HG02642 (cell line): ENCODE results near the gene DMTF1.
"Not testable (repeated sequence)": the region's sequence is repeated elsewhere in the genome, so short reads cannot be mapped to it uniquely, and the experiment has no call there.

Source experiments
- ATAC-seq: cut with Tn5 transposase; IDR thresholded peaks from one replicate; pipeline ENCODE4 v1.9.1; 2021; ENCODE audit warnings: mild to moderate bottlenecking; ENCODE audit not compliant: unreplicated experiment, poor library complexity

Gene DMTF1

DNA sequence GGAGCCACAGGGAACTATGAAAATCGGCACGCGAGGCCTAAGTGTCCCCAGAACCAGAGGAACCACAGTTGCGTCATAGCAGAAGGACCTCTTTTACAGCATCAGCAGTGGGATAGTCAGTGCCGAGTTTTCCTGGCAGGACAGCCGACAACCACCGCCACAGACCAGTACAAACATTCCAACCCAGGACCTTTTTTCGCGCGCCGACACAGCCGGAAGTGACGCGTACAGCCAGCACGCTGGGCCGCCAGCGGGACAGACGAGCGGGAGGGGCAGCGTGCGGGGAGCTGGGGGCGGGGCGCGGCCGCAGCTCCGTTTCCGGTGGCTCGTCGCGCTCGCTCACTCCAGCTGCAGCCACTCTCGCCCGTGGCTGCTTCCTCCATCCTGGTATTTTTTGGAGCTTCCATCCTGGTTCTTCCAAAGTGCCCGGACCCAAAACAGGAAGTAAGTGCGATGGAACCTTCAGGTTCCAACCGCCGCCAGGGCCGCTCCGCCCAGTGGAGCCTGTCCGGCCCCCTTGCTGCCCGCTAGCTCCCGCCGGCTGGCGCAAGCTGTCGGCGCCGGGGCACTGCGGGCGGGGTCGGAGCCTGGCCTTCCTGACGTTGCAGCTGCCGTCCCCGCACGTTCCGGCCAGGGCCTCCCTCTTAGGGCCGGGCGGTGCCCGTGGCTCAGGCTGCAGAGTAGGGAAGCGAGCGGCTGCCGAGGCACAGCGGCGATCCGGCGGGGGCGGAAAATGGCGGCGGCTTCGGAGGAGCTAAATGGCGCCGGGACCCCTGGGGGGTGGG, at the start of gene DMTF1:
Gene DMTF1, plus strand, starts transcription at position 342 of the 785 bp plus-strand sequence. CDS start 12,489 bp downstream, outside the sequence.
- peak; percentile 87 for ATAC-seq

- ATAC-seq = no peak
These were observed 46.9 kb upstream of the DMTF1 start for GRCh38 chr7:87105401-87105800.

DNA sequence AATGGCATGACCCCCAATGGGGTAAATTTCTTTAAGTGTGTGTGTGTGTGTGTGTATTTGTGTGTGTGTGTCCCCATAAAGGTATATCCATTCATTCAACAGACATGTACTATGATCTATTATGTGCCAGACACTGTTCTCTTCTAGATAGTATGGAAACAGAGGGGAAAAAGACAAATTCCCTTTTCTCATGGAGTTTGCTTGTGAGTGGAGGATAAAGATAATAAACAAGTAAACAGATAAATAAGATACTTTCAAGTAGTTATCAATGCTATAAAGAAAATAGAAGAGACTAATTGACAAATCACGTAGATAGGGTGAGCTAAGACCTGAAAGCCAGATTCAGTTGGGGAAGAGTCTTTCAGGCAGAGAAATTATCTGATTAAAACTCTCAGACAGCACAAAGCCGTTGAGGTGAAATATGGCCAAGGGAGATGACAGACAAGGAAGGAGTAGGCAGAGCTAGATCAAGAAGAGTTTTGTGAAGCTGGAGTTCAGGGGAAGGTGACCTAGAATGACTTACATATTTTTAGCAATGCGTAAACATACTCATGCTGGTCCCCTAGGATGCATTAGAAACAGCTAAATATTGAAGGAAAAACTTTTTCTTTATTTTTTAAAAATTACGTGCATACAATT, 45.2 kb upstream of the DMTF1 start:
- ATAC-seq = no peak

- ATAC-seq = no peak
These were observed 44.1 kb upstream of the DMTF1 start for GRCh38 chr7:87107949-87108776.

- ATAC-seq = no peak
These were observed 41.5 kb upstream of the DMTF1 start for GRCh38 chr7:87110778-87111177.

DNA sequence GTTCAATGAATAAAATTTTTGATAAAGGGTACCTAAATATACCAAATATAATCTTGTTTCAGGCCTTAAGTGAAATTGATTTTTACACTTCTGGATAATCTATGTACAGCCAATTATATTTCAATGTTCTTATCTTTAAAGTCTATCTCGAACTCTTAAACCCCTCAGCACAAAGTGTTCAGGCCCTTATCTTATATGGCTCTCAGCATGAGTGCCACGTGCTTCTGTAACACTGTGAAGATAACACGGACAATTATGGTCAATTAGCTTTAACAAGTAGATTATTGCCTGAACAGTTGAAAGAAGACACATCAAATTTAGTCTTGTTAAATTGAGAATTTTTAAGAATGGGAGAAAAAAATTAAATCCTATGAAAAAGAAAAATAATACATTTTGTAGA, 40.4 kb upstream of the DMTF1 start:
- no peak for ATAC-seq

DNA sequence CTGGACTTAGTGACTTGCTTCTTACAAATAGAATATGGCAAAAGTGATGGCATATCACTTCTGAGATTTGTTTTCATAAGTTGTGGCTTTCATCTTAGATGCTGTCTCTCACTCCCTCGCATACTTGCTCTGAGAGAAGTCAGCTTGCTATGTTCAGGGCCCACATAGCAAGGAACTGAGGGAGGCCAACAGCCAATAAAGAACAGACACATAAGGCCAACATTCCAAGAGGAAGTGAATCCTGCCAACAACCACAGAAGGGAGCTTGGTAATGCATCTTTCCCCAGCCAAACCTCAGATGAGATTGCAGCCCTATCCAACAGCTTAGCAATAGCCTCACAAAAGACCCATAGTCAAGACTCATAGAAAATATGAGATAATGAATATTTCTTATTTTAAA, 39.2 kb upstream of the DMTF1 start:
- no peak for ATAC-seq

DNA sequence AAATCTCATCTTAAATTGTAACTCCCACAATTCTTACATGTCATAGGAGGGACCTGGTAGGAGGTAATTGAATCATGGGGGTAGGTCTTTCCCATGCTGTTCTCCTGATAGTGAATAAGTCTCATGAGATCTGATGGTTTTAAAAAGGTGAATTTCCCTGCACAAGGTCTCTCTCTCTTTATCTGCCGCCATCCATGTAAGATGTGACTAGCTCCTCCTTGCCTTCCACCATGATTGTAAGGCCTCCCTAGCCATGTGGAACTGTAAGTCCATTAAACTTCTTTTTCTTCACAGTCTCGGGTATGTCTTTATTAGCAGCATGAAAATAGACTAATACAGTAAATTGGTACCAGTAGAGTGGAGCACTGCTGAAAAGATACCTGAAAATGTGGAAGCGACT, 38.3 kb upstream of the DMTF1 start:
- ATAC-seq = not testable (repeated sequence)

GRCh38 chr7:87115772-87116171, 36.5 kb upstream of the DMTF1 start:
- not testable (repeated sequence) for ATAC-seq

DNA sequence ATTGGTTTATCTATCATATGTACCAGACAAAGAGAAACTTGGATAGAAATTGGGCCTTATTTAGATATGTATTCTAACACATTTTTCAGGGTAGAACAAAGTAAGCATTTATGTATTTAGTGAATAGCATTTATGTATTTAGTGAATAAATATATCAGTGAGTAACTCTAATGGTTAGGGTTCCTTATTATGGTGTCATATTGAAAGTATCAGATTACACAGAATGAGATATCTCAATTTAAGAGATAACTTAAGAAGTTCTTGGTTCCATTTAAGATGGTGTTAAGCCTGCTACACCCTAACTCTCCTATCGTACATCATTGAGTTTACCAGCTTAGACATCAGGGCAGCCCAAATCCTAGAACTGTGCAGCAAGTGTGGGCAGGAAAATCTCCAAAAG, 35.9 kb upstream of the DMTF1 start:
- ATAC-seq = no peak

DNA sequence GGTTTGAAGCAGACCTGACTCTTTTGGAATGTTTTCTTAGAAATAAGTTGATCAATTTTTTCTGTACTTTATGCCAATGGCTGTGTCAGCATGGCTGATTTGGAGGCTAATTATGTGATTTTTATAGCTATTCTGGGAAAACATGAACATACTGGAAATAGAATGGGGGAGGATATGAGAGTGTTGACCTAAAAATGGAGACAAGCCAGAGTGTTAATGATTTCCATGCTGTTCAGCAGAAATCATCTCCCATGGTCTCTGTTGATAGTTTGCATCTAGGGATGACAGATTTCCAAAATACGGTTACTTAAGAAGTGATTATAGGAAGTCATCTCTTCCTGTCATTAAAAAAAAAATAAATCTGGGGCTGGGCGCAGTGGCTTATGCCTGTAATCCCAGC, 32.7 kb upstream of the DMTF1 start:
- no peak for ATAC-seq

DNA sequence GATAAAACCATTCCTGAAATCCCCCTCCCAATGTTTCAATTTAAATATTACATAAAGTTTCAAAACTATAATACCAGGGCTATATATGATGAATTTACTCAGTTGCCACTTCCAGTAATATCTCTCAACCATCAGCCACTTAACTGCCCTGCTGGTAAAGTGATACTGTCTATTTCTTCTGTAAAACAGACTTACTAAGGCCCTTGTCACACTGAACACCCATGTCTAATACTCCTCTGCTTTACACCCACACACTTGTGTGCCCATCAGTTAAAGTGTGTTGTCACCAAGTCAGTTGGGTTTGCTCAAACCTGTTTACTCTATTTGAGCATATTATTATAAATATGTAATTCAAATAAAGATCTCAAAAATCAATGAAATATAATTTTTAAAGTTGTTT, 29.1 kb upstream of the DMTF1 start:
- ATAC-seq = no peak

DNA sequence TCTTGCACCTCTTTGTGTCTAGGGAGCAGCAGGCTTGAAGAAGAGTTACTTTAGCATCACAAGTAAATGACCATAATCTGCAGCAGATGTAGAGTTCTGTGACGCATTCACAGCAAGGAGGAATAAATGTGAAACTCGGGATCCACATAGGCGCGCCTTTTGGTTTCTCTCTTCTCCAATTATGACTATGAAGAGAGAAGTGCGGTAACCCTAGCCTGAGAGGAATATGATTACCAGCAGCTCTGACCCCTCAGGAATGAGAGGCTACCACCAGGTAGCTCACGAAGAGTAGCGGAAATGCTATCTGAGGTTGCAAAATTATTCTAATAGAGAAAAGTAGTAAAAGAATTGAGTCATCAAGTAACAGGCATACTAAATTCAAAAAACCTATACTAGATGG, 25.2 kb upstream of the DMTF1 start:
- no peak for ATAC-seq

- ATAC-seq = no peak
These were observed 23.4 kb upstream of the DMTF1 start for GRCh38 chr7:87128861-87129267.

DNA sequence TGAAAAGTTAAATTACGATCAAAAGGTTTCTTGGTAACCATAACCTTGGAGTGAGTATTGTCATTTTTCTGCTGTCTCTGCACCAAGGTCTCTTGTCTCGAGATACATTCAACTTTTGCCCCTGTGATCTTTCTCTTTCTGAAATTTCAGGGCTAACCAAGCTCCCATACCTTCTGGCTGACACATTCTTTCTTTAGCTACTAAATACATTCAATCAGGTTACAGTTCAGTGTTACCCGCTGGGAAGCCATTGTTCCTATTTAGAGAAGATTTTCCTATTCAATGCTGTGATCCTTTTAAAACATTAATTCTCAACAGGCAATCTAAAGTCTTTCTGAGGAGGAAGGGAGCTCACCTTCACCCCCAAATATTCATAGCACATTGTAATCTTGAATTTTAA, 22.9 kb upstream of the DMTF1 start:
- no peak for ATAC-seq

- ATAC-seq = peak; percentile 97
These were observed 22.4 kb upstream of the DMTF1 start for GRCh38 chr7:87129848-87130247.

DNA sequence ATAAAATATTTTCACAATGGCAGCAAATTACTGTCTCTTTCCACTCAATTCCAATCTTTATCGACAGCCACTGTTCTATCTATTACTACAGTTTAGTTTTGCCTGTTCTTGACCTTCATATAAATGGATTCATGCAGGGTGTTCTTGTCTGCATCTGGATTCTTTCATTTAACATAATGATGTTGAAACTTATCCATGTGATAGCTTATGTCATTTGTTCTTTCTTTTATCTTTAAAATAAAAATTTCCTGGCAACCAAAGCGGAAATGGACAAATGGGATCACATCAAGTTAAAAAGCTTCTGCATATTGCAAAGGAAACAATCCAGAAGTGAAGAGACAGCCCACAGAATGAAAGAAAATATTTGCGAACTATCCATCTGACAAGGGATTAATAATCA, 20.5 kb upstream of the DMTF1 start:
- ATAC-seq = no peak

DNA sequence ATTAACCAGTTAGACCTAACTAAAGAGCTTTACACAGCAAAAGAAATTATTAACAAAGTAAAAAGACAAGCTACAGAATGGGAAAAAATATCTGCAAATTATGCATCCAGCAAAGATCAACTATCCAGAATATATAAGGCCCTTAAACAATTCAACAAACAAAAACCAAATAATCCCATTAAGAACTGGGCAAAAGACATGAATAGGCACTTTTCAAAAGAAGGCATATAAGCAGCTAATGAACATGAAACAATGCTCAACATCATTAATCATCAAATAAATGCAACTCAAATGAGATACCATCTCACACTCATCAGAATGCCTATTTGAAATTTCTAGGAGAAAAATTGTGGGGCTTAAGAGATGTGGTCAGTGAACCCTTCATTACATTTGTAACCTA, 15.0 kb upstream of the DMTF1 start:
- ATAC-seq = no peak

GRCh38 chr7:87139514-87139913, 12.7 kb upstream of the DMTF1 start:
- no peak for ATAC-seq

DNA sequence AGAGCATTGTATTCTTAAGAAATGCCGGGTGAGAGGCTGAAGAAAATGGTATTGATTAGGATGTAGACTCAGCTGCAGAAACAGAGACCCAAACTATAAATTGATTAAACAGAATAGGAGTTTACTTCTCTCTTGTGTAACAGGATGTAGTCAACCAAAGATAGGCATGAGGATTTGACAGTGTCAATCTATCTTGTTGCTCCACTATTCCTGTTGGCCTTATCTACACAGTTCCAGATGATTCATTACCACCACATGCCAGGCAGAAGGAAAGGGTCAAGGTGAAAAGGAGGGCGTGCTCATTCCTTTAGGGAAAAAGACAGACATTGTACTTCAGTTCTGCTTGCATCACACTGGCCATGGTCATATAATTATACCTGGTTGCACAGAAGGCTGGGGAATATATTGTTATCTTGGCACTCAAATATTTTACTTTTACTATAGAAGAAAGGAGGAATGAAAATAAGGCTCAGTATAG, 11.9 kb upstream of the DMTF1 start:
- no peak for ATAC-seq

DNA sequence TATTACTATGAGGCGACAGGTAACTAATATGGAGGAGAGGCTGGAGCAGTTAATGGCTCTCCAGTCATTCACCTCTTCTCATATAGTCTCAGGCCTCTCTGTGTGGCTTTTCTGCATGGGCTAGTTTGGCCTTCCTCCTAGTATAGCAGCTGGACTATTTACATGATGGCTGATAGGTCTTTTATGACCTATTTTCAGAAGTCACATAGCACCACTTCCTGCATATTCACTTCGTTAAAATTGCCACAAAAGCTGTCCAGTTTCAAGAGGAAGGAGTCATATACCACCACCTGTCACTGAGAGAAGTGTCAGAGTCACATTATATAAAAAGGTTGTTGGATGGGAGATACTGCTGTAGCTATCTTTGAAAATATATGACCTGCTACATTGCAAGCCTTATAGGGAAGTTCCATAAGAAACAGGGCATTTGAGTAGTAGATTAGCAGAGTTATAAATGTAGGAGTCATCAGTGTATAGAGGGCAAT, 8.0 kb upstream of the DMTF1 start:
- peak; percentile 98 for ATAC-seq
